GM13976 (cell line): ENCODE data around the gene EFCC1.

ENCODE experiments used
- DNase-seq: peaks from one replicate; pipeline ENCODE4 v3.0.0; 2012; ENCODE audit warnings: low spot score
- in situ Hi-C: fragments of 300-500 bp; cut with MboI; formaldehyde crosslinking; loops from one replicate; pipeline ENCODE4 v1.12.0; 2022; ENCODE audit warnings: low sequenced_read_pairs, mixed read lengths, inconsistent platforms; ENCODE audit not compliant: unreplicated experiment
- TF ChIP-seq, protein P1 (sequence below): IDR thresholded peaks from 2 replicates; pipeline ENCODE4 v1.5.1; 2012; ENCODE audit warnings: borderline replicate concordance, mild to moderate bottlenecking; ENCODE audit not compliant: insufficient read depth; ENCODE audit errors: extremely low read depth, missing control alignments, control extremely low read depth

Gene EFCC1

DNA sequence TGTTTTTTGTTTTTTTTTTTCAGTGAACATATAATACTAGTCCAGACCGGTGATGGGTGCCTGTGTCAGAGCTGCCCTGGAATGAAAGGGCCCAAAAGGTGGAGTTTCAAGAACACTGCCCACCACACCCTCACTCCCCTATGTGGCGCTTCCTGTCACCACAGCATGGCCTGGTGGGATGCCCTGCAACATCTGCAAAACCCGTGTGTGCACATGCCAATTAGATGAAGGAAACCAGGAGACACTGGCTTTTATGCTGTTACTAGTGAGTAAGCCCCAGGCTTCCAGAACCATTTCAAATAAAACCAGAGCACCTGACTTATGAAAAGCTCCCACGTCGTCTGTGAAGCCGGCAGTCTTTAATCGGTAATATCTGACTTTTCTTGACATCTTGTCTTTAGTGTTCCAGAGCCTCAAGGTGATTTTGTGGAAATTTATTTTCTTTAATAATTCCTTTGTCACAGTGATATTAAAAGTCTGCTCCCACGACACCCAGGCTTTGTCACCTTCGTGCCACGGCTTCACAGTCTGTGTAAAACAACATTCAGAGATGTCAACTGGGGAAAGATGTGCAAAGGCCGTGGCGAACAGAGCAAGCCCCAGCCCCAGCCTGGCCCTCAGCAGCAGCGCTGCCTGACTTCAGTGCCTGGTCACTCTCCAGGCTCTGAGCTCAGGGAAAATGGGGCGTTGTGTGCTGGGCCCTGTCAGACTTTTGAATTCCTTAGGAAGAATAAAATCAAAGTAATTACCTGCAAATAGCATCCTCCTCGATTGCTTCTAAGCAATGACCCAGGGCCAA is 13.6 kb upstream of the EFCC1 start:
- in situ Hi-C loops: no loop called here
- no peak for DNase-seq
- TF ChIP-seq, protein P1, sequence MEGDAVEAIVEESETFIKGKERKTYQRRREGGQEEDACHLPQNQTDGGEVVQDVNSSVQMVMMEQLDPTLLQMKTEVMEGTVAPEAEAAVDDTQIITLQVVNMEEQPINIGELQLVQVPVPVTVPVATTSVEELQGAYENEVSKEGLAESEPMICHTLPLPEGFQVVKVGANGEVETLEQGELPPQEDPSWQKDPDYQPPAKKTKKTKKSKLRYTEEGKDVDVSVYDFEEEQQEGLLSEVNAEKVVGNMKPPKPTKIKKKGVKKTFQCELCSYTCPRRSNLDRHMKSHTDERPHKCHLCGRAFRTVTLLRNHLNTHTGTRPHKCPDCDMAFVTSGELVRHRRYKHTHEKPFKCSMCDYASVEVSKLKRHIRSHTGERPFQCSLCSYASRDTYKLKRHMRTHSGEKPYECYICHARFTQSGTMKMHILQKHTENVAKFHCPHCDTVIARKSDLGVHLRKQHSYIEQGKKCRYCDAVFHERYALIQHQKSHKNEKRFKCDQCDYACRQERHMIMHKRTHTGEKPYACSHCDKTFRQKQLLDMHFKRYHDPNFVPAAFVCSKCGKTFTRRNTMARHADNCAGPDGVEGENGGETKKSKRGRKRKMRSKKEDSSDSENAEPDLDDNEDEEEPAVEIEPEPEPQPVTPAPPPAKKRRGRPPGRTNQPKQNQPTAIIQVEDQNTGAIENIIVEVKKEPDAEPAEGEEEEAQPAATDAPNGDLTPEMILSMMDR: no peak

- TF ChIP-seq, protein P1: no peak
- in situ Hi-C loops: no loop called here
- no peak for DNase-seq
These were observed 12.8 kb upstream of the EFCC1 start for GRCh38 chr3:128988286-128988685.

DNA sequence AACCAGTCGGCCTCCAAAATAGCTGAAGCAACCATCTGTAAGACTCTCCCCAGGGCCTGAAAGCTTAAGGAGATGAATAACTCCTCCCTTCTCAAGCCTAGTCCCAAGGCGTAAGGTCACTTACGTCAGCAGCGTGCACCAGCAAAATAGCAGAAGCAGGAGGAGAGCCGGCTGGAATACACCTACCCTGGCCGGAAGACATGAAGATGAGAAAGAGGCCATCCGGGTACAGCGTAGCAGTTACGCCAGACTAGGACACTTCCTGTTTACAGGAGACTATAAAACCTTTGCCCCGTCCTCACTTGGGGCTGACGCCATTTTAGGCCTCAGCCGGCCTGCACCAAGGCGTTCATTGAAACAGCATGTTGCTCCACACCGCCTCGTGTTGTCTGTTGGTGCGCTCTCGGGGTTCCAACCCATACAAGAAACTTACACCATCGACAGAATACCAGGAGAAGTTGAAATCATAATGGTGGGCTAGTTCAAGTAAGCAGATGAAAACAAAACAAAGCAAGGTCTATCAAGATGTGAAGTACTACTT is 9.7 kb upstream of the EFCC1 start:
- TF ChIP-seq, protein P1: no peak
- in situ Hi-C loops: no loop called here
- DNase-seq: no peak

GRCh38 chr3:128992926-128993460 is 8.1 kb upstream of the EFCC1 start:
- in situ Hi-C loops: no loop called here
- TF ChIP-seq, protein P1: no peak
- DNase-seq: no peak

- in situ Hi-C loops: no loop called here
- TF ChIP-seq, protein P1: no peak
- peak; percentile 95 for DNase-seq
These were observed 7.5 kb upstream of the EFCC1 start, which contains the start of gene CFAP92 for GRCh38 chr3:128993461-128994172. Gene CFAP92 (minus strand): TSS chr3:128994076. CDS start chr3:128993304, 772 bp downstream.

- DNase-seq: no peak
- in situ Hi-C loops: no loop called here
- TF ChIP-seq, protein P1: no peak
These were observed 7.0 kb upstream of the EFCC1 start for GRCh38 chr3:128994173-128994512.
